ENCODE data around the gene ZFR2. TPM values are rescaled to one million over a fixed set of nuclear protein-coding genes. Genes with fewer than 3 reads are reported as not detected.
"Not testable (repeated sequence)": the region's sequence is repeated elsewhere in the genome, so short reads cannot be mapped to it uniquely, and the experiment has no call there.

ZFR2 gene
- total RNA-seq, result 0.25 TPM in 1 of 2 replicates, not detected in the other

- no peak for DNase-seq (ENCODE audit: low read depth)
These were observed at the start of gene ZFR2 for GRCh38 chr19:3868770-3869456. Gene ZFR2 (minus strand): TSS chr19:3869038. CDS start chr19:3869017, 21 bp downstream.

- DNase-seq (ENCODE audit: low read depth), result no peak
These were observed 47.2 kb upstream of the ZFR2 start for GRCh38 chr19:3916033-3916432.

DNA sequence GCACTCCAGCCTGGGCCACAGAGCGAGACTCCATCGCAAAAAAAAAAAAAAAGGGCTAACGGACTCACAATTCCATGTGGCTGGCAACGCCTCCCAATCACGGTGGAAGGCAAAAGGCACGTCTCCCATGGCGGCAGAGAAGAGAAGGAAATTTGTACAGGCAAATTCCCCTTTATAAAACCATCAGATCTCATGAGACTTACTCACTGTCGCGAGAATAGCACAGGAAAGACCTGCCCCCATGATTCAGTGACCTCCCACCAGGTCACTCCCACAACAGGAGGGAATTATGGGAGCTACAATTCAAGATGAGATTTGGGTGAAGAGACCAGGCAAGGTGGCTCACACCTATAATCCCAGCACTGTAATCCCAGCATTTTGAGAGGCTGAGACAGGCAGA, 45.4 kb upstream of the ZFR2 start:
- no peak for DNase-seq (ENCODE audit: low read depth)

- no peak for DNase-seq (ENCODE audit: low read depth)
These were observed 41.3 kb upstream of the ZFR2 start for GRCh38 chr19:3910105-3910504.

GRCh38 chr19:3908266-3909054, 39.6 kb upstream of the ZFR2 start:
- DNase-seq (ENCODE audit: low read depth), result no peak

- no peak for DNase-seq (ENCODE audit: low read depth)
These were observed 38.9 kb upstream of the ZFR2 start for GRCh38 chr19:3907626-3908265.

GRCh38 chr19:3904233-3904632, 35.4 kb upstream of the ZFR2 start:
- no peak for DNase-seq (ENCODE audit: low read depth)

DNA sequence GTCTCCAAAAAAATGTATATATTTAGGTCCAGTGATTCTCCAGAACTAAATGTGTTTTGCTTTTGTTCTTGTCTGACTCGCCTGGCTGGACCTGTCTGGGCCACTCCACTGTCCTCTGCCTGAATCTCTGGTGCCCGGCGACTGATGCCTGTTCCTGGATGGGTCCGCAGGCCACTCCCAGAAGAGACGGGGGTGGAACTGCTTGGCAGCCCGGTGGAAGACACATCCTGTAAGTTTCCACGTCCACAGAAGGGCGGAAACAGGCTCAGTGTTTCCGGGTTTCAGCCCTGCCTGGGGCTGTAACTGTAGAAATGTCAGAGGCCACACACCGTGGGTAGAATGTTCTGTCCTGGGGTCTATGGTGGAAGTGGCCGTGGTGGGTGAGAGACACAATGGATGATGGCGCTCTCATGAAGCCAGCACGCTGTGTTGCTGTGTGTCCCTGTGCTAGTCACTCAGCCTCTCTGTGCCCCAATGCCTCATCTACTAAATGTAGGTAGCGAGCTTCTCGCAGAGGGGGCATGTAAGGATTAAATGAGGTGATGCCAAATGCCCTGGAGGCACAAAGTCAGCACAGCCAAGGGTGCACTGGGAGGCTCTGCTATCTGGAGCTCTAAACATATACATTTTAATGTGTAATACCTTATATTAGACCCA, 33.6 kb upstream of the ZFR2 start:
- no peak for DNase-seq (ENCODE audit: low read depth)

DNA sequence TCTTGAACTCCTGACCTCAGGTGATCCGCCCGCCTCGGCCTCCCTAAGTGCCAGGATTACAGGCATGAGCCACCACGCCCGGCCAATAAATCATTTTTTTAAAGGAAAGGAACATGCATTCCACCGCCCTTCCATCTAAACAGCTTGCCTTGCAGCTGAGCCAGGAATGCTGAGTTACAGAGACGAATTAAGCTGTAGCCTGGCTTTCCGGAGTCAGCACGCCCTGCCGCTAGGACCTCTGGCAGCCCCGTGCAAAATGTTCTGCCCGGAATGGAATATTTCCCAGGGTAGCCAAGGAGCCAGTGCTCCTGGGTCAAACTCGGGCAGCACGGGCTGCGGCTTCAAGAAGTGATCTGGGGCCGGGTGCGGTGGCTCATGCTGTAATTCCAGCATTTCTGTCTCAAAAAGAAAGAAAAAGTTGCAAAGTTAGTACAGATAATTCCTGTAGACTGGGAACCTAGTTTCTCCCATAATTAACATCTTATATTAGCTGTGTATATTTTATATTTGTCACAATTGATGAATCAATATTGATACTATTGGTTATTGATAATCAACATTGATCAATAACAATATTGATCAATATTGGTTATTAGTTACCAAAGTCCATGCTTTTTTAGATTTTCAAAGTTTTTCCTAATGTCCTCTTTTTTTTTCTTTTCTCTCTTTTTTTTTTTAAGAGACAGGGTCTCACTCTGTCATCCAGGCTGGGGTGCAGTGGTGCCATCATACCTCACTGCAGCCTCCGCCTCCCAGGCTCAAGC, 30.9 kb upstream of the ZFR2 start:
- no peak for DNase-seq (ENCODE audit: low read depth)

GRCh38 chr19:3898426-3898825, 29.6 kb upstream of the ZFR2 start:
- no peak for DNase-seq (ENCODE audit: low read depth)

DNA sequence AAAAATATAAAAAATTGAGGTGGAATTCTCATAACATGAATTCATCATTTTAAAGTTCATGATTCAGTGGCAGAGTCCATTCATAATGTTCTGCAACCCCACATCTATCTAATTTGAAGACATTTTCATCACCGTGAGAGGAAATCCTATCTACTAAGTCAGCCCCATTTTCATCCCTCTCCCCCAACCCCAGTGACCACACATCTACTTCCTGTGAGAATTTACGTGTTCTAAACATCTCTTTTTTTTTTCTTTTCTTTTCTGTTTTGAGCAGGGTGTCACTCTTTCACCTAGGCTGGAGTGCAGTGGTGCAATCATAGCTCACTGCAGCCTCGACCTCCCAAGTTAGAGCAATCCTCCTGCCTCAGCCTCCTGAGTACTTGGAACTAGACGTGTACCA, 29.1 kb upstream of the ZFR2 start:
- no peak for DNase-seq (ENCODE audit: low read depth)

- no peak for DNase-seq (ENCODE audit: low read depth)
These were observed 26.9 kb upstream of the ZFR2 start for GRCh38 chr19:3895788-3896187.

DNA sequence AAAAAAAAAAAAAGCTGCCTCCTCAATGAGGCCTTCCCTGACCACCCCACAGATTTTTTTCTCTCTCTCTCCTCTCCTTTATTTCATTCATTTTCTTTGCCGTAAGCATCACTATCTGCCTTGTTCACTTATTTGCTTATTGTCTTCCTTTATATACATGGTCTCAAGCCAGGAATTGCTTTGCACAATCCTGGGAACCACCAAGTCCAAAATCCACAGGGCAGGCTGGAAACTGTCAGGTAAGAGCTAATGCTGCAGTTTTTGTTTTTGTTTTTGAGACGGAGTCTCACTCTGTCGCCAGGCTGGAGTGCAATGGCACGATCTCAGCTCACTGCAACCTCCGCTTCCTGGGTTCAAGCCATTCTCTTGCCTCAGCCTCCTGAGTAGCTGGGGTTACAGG, 26.1 kb upstream of the ZFR2 start:
- DNase-seq (ENCODE audit: low read depth), result not testable (repeated sequence)

GRCh38 chr19:3893509-3894179, 24.8 kb upstream of the ZFR2 start:
- no peak for DNase-seq (ENCODE audit: low read depth)

- DNase-seq (ENCODE audit: low read depth), result no peak
These were observed 21.8 kb upstream of the ZFR2 start for GRCh38 chr19:3890591-3890990.

- DNase-seq (ENCODE audit: low read depth), result no peak
These were observed 13.2 kb upstream of the ZFR2 start for GRCh38 chr19:3882041-3882384.

DNA sequence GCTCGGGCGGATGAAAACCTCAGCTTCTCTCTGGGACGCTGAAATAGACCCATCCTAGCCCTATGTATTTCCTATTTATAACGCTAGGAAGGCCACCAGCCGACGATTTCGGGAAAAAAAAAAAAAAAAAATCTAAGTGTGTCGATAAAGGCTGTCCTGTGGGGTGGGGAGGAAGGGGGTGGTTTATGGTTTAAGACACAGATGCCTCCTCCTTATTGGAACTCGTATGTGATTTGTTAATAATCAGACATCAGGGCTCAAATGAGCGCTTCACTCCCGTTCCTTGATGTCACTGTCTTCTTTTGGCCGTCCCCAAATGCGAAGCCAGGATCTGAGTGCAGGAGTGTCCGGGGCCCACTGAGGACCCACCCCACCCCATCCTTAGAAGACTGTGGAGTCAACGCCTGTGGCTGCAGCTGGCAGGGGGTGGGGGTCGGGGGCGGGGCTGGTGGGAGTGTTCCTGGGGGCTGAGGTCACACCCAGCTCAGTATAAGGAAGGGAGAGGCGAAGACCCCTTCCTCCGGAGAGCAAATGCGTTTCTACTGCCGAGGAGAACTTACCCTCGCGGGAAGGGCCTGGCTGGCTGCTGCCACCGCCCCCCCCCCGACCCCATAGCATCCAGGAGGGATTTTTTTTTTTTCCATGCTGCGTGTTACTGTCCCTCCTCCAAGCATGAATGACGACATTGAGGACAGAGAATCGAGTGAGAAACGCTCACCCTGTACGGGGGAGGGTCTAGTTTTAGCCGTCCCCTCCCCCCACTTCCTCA, 12.6 kb upstream of the ZFR2 start:
- DNase-seq (ENCODE audit: low read depth), result no peak

DNA sequence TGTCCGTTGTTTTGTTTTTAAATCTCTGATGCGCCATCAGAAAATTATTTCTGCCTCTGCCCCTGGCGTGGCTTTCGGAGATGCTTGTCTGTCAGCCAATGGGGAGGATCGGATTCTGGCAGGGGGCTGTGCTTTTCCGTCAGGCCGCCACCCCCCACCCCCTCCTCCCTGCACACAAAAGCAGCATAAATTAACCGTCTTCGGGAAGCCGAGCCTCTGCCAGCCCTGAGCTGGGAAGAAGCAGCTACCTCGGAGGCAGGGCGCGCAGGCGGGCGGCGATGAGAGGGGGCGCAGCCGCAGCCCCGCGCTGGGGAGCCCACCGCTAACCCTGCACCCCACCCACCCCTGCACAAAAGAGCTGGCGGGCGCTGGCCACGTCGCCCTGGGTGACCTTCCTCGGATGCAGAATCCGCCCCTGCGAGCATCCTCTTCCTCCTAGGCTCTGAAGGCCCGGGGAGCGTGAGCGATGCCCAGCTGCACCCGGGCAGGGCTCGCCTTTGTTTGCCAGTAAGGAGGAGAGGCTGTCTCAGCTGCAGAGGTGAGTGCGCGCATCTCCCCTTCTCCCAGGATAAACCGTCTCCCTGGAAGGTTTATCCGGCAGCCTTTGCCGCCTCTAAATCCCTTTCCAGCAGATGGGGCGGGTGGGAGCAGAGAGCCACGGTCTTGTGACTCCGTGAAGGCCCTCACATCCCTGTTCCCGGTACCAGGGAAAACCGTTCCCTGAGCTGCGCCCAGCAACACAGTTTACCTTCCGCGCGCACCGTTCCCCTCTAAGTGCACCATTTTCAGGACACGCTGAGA, 11.8 kb upstream of the ZFR2 start, which contains the start of gene ATCAY:
Gene ATCAY (plus strand): TSS at position 215 of the 801 bp plus-strand sequence. CDS start 5,083 bp downstream, outside the sequence.
- no peak for DNase-seq (ENCODE audit: low read depth)

DNA sequence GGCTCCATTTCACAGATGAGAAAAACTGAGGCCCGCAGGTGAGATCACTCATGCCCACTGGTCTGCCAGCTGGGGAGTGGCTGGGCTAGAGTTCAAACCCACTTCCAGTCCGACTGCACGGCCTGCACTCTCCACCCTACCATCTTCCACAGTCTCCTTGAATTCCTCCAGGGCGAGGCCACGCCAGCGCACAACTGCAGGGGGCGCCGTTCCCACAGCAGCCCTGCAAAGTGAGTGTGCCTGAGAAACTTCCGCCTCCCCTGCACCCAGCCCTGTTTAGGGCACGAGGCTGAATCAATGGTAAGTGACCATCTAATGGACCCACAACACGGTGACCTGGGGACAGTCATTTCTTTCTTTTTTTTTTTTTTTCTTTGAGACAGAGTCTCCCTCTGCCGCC, 10.8 kb upstream of the ZFR2 start:
- no peak for DNase-seq (ENCODE audit: low read depth)
